NT2/D1 (cell line): ENCODE measurements around the gene HOXA6.

ENCODE experiments used
- YY1 ChIP-seq: IDR thresholded peaks from 2 replicates; pipeline ENCODE4 v1.6.1; 2011; ENCODE audit not compliant: insufficient read length, insufficient read depth
- ZNF274 ChIP-seq: IDR thresholded peaks from 2 replicates; pipeline ENCODE4 v1.6.1; 2011; ENCODE audit warnings: mild to moderate bottlenecking, low read depth, low read length

- TF ChIP-seq YY1 (no peak), ZNF274 (no peak)
Measured at GRCh38 chr7:27178366-27178765, 30.8 kb upstream of the HOXA6 start.
